A673 (cell line): ENCODE data around the gene TSPAN3. TPM values are rescaled to one million over a fixed set of nuclear protein-coding genes. Genes with fewer than 3 reads are reported as not detected.

Experiments used
- BruUV-seq: library from RNA; stranded (reverse); fragments of 400-500 nt; replicated peaks from 2 replicates; lab custom pipeline; 2021; lab: Mats Ljungman, UMichigan
- CTCF ChIA-PET: fragments of 300-600 bp; sonication (Branson Sonifier 250); formaldehyde crosslinking; loops from one replicate; lab custom pipeline; 2022; ENCODE audit warnings: antibody characterized with exemption; lab: Charles Lee
- POLR2A ChIA-PET: fragments of 300-600 bp; sonication (Branson Sonifier 250); formaldehyde crosslinking; loops from one replicate; lab custom pipeline; 2022; ENCODE audit warnings: antibody characterized with exemption; ENCODE audit not compliant: low non-redundant PET; lab: Charles Lee
- DNase-seq: peaks from one replicate; pipeline ENCODE4 v3.0.0-alpha.2; 2015; ENCODE audit warnings: low spot score
- H3K27ac ChIP-seq: fragments of 200-600 bp; sonication (generic); 2 replicates; pipeline ENCODE4 v1.5.1; 2016; ENCODE audit warnings: mixed run types, low read depth, mild to moderate bottlenecking, mixed read lengths, antibody characterized with exemption, low read length; ENCODE audit not compliant: poor library complexity, severe bottlenecking
- H3K27me3 ChIP-seq: fragments of 200-600 bp; sonication (generic); replicated peaks from 2 replicates; pipeline ENCODE4 v1.6.1; 2017; ENCODE audit warnings: mixed run types, low read depth, mild to moderate bottlenecking, mixed read lengths, antibody characterized with exemption, low read length; ENCODE audit not compliant: insufficient read depth, poor library complexity
- H3K36me3 ChIP-seq: fragments of 200-600 bp; sonication (generic); 2 replicates; pipeline ENCODE4 v1.6.1; 2016; ENCODE audit warnings: mixed run types, mild to moderate bottlenecking, mixed read lengths, antibody characterized with exemption, low read length; ENCODE audit not compliant: insufficient read depth, poor library complexity, severe bottlenecking
- H3K4me1 ChIP-seq: fragments of 200-600 bp; sonication (generic); 2 replicates; pipeline ENCODE4 v1.6.1; 2017; ENCODE audit warnings: mixed run types, mild to moderate bottlenecking, mixed read lengths, antibody characterized with exemption, low read length; ENCODE audit not compliant: insufficient read depth, poor library complexity, severe bottlenecking
- H3K4me3 ChIP-seq: fragments of 200-600 bp; sonication (generic); 2 replicates; pipeline ENCODE4 v1.5.1; 2016; ENCODE audit warnings: low read depth, mixed run types, mild to moderate bottlenecking, mixed read lengths, low read length; ENCODE audit not compliant: poor library complexity, severe bottlenecking
- H3K9me3 ChIP-seq: fragments of 200-600 bp; sonication (generic); 2 replicates; pipeline ENCODE4 v1.6.1; 2016; ENCODE audit warnings: mixed run types, low read depth, mild to moderate bottlenecking, mixed read lengths, antibody characterized with exemption, low read length; ENCODE audit not compliant: poor library complexity, severe bottlenecking
- EZH2 ChIP-seq: fragments of 200-600 bp; sonication (generic); IDR thresholded peaks from 2 replicates; pipeline ENCODE4 v1.6.1; 2017; ENCODE audit warnings: borderline replicate concordance, low read depth, mild to moderate bottlenecking, mixed read lengths, antibody characterized with exemption, low read length; ENCODE audit not compliant: poor library complexity, severe bottlenecking
- intact Hi-C: fragments of 100-400 bp; cut with micrococcal nuclease; formaldehyde crosslinking; loops from one replicate; pipeline ENCODE4 v1.10.0; 2022; ENCODE audit not compliant: unreplicated experiment
- total RNA-seq: library from RNA; stranded (reverse); gene quantifications from 2 replicates; pipeline ENCODE4 v1.2.3, GENCODE V29; 2021
- TF ChIP-seq, protein P1 (sequence below): fragments of 300-800, 200-600 bp; sonication (generic); conservative IDR thresholded peaks from 2 replicates; pipeline ENCODE4 v1.5.1; 2017; ENCODE audit warnings: low read depth, mild to moderate bottlenecking, antibody characterized with exemption, low read length, moderate library complexity, mixed read lengths

The TSPAN3 gene
- total RNA-seq, 1 experiment from 2014 or later: 224 TPM

DNA sequence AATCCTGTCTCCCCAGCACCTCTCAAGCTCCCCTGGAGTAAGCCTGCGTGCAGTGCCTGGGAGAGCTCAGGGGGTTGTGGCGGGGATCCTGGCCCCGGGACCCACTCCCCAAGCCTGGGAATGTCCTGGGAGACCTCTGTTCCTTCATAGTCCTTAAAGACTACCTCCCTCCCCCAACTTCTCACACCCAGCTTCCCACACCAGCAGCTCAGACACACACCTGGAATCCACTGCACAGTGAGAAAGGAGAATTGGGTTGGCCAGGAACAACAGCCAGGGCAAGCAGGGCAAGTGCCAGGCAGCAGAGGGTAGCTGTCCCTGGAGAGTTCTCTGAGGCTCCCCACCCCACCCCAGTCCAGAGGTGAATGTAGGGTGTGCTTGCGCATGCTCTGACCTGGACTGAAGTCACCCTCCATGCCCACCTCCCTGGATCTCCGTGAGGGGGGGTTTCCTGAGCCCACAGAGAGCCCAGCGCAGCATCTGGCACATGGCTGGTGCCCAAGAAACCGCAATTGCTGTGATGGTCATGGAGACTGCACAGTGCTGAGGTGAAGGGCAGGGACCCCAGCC lies 53.7 kb downstream of the TSPAN3 start:
- BruUV-seq: no TSS peak
- no peak for TF ChIP-seq EZH2
- Histone ChIP-seq H3K4me1 (no peaks in the 10 kb centered on the region), H3K36me3 (no peaks in the 10 kb centered on the region), H3K27ac (no peak overlapping the region), H3K9me3 (no peaks in the 10 kb centered on the region), H3K27me3 (no peaks in the 10 kb centered on the region), H3K4me3 (no peak overlapping the region)
- no peak for DNase-seq
- ChIA-PET CTCF (no interaction called here), POLR2A (no interaction called here)
- intact Hi-C loops: no loop called here

DNA sequence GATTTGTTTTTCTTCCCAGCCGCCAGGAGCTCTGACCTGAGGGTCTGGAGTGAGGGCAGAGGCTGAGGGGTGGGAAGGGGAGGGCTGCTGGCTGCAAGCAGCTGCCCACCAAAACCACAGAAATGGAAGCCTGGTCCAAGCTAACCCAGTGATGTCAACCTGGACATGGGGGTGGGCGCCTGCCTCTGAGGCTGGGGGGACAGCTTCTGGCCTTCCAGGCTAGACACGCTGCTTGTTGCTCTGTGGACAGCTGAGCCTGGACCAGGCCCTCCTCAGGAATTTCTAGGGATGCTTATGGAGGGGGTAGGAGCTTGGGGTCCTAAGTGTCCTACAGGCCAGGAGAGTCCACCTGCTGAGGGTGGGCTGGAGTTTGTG lies 54.6 kb downstream of the TSPAN3 start:
- H3K4me3 ChIP-seq: no peak overlapping the region
- TF ChIP-seq, protein P1, sequence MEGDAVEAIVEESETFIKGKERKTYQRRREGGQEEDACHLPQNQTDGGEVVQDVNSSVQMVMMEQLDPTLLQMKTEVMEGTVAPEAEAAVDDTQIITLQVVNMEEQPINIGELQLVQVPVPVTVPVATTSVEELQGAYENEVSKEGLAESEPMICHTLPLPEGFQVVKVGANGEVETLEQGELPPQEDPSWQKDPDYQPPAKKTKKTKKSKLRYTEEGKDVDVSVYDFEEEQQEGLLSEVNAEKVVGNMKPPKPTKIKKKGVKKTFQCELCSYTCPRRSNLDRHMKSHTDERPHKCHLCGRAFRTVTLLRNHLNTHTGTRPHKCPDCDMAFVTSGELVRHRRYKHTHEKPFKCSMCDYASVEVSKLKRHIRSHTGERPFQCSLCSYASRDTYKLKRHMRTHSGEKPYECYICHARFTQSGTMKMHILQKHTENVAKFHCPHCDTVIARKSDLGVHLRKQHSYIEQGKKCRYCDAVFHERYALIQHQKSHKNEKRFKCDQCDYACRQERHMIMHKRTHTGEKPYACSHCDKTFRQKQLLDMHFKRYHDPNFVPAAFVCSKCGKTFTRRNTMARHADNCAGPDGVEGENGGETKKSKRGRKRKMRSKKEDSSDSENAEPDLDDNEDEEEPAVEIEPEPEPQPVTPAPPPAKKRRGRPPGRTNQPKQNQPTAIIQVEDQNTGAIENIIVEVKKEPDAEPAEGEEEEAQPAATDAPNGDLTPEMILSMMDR: no peak
- TF ChIP-seq EZH2: no peak
- H3K4me1 ChIP-seq: no peaks in the 10 kb centered on the region
- ChIA-PET POLR2A (no interaction called here), CTCF (interaction anchor here (0.6 to 1.1 kb wide), 2 partner anchors 8 to 208 kb away, joined by 3 read pairs; no protein-coding TSS in a partner anchor)
- no peaks in the 10 kb centered on the region for H3K27me3 ChIP-seq
- H3K27ac ChIP-seq: no peak overlapping the region
- H3K9me3 ChIP-seq: no peaks in the 10 kb centered on the region
- BruUV-seq: no TSS peak
- no peaks in the 10 kb centered on the region for H3K36me3 ChIP-seq
- DNase-seq: no peak
- intact Hi-C loops: no loop called here

DNA sequence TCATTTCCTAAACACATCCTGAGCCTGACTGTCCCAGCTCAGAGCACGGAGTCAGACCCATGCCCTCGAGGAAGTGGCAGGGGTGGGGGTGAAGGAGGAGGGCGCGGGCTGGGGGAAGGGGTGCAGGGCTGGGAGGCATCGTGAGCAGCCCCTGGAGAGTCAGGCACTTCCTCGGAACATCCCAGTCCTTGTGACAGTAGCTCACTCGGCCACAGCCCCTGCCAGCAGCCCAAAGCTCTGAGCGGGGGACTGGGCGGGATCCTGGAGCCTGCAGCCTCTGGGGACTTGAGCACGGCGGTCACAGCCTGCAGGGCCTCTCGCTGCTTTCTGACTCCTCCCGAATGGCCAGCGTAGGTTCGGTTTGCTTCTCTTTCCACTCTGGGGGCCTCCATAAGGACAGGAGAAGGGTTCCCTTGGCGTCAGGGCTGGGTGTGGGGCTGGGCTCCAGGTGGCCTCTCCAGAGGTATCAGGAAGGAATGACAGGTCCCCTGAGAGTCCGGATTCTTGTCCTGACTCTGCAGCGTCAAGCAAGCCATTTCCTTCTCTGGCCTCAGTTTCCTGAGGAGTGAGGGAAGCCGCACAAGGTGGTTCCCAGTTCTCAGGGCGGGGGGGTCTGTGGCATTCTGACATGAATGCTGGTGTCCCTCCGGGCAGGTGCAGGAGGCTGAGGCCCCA lies 55.1 kb downstream of the TSPAN3 start:
- Histone ChIP-seq H3K4me1 (no peaks in the 10 kb centered on the region), H3K4me3 (no peak overlapping the region), H3K27me3 (no peaks in the 10 kb centered on the region), H3K9me3 (no peaks in the 10 kb centered on the region), H3K36me3 (no peaks in the 10 kb centered on the region), H3K27ac (no peak overlapping the region)
- no TSS peak for BruUV-seq
- ChIA-PET CTCF (interaction anchor here (0.6 to 1.1 kb wide), 2 partner anchors 9 to 209 kb away, joined by 3 read pairs; no protein-coding TSS in a partner anchor), POLR2A (no interaction called here)
- no peak for DNase-seq
- TF ChIP-seq EZH2: no peak
- TF ChIP-seq, protein P1: no peak
- intact Hi-C loops: no loop called here
